NOMO-1 (cell line): ENCODE results near the gene MAP4K4.

ENCODE experiments used
- DNase-seq, 2 experiments: peaks; one replicate each; lab custom pipeline; 2025; ENCODE audit not compliant: unreplicated experiment in 2 of 2; lab: John Stamatoyannopoulos, UW

MAP4K4 gene

GRCh38 chr2:101811226-101812015 lies 113.9 kb downstream of the MAP4K4 start:
- DNase-seq: no peak

- DNase-seq: no peak
Measured at GRCh38 chr2:101812226-101812625, 114.7 kb downstream of the MAP4K4 start.

- no peak for DNase-seq
Measured at GRCh38 chr2:101814752-101815151, 117.2 kb downstream of the MAP4K4 start.

GRCh38 chr2:101815154-101815553 lies 117.6 kb downstream of the MAP4K4 start:
- no peak for DNase-seq

- DNase-seq: no peak
Measured at GRCh38 chr2:101815739-101816391, 118.4 kb downstream of the MAP4K4 start.

GRCh38 chr2:101816598-101816997 lies 119.1 kb downstream of the MAP4K4 start:
- no peak for DNase-seq

GRCh38 chr2:101817481-101817880 lies 120.0 kb downstream of the MAP4K4 start:
- no peak for DNase-seq

GRCh38 chr2:101818531-101819451 lies 121.3 kb downstream of the MAP4K4 start:
- no peak for DNase-seq

GRCh38 chr2:101820519-101820918 lies 123.0 kb downstream of the MAP4K4 start:
- no peak for DNase-seq

GRCh38 chr2:101821059-101821805 lies 123.7 kb downstream of the MAP4K4 start:
- no peak for DNase-seq

GRCh38 chr2:101821828-101822458 lies 124.4 kb downstream of the MAP4K4 start:
- no peak for DNase-seq

GRCh38 chr2:101823347-101823791 lies 125.9 kb downstream of the MAP4K4 start:
- no peak for DNase-seq

- no peak for DNase-seq
Measured at GRCh38 chr2:101823859-101824258, 126.4 kb downstream of the MAP4K4 start.

GRCh38 chr2:101826716-101827115 lies 129.2 kb downstream of the MAP4K4 start:
- DNase-seq: no peak

- DNase-seq: no peak
Measured at GRCh38 chr2:101827246-101827645, 129.7 kb downstream of the MAP4K4 start.

- DNase-seq: peak in 1 of 2 experiments; percentile 31
Measured at GRCh38 chr2:101828257-101828656, 130.8 kb downstream of the MAP4K4 start.

GRCh38 chr2:101828673-101829334 lies 131.3 kb downstream of the MAP4K4 start:
- DNase-seq: no peak

GRCh38 chr2:101829429-101829828 lies 131.9 kb downstream of the MAP4K4 start:
- no peak for DNase-seq

GRCh38 chr2:101830146-101830545 lies 132.6 kb downstream of the MAP4K4 start:
- no peak for DNase-seq
